Cardiac fibroblast (primary cell): Measurements from ENCODE around the gene SEC14L6.

Experiments
- DNase-seq, 2 donors: peaks; one replicate each; pipeline versions ENCODE4 v3.0.0 to v3.0.0-alpha.2; 2010; ENCODE audit warnings: low read depth in 2 of 2
- H3K4me3 ChIP-seq, 2 donors: replicated peaks in 1 of 2; 1 replicate in 1 of 2; 2 replicates in 1 of 2; pipeline ENCODE4 v1.5.1; 2011; ENCODE audit warnings: low read depth in 2 of 2, low read length in 2 of 2, mild to moderate bottlenecking in 2 of 2, moderate library complexity in 1 of 2
- CTCF ChIP-seq: IDR thresholded peaks from one replicate; pipeline ENCODE4 v1.5.1; 2011; ENCODE audit warnings: low read depth, mild to moderate bottlenecking, low read length, inconsistent platforms

Gene SEC14L6

GRCh38 chr22:30566125-30566524 is 19.6 kb upstream of the SEC14L6 start:
- no peak overlapping the region for H3K4me3 ChIP-seq
- no peak for TF ChIP-seq CTCF
- no peak for DNase-seq

GRCh38 chr22:30565341-30565740 is 18.8 kb upstream of the SEC14L6 start:
- H3K4me3 ChIP-seq = no peak overlapping the region
- DNase-seq = peak; percentile 21 to 38
- no peak for TF ChIP-seq CTCF

DNA sequence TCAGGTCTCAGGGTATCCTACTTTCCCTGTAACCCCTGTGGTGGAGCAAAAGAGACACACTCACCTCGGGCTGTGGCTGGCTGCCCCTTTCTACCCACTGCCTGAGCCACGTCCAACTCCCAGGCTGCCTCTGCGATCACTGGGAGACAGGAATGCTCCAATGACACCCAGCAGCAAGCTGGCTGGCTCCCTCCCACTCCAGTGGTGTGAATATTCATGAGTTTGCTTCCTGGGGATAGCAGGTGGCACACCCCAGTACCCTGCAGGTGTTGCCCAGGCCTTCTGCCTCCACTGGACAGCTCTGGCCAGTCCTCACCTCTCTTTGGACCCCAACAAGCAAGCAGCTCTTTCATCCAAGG is 18.2 kb upstream of the SEC14L6 start:
- no peak for TF ChIP-seq CTCF
- H3K4me3 ChIP-seq = no peak overlapping the region
- no peak for DNase-seq

GRCh38 chr22:30564045-30564760 is 17.7 kb upstream of the SEC14L6 start:
- no peak for TF ChIP-seq CTCF
- DNase-seq = no peak
- H3K4me3 ChIP-seq = no peak overlapping the region

DNA sequence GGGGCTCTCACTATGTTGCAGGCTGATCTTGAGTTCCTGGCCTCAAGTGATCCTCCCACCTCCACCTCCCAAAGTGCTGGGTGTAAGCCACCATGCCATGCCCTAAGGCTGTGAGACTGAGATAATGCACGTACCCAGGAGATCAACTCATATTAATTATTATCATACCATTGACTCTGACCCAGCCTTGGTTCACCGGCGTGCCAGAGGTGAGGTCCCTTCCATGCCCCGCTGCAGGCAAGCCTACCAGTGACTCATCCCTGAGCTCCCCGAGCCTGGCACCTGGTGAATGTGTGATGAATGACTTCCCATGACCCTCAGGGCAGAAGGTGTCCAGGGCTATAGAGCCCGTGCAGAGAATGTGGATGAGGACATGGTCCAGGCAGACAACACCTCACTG is 15.8 kb upstream of the SEC14L6 start:
- DNase-seq = no peak
- TF ChIP-seq CTCF = no peak
- H3K4me3 ChIP-seq = no peak overlapping the region

GRCh38 chr22:30561402-30562189 is 15.1 kb upstream of the SEC14L6 start:
- DNase-seq = no peak
- H3K4me3 ChIP-seq = no peak overlapping the region
- TF ChIP-seq CTCF = no peak
